ENCODE results near the gene HORMAD2. TPM values are rescaled to one million over a fixed set of nuclear protein-coding genes. Genes with fewer than 3 reads are reported as not detected.

HORMAD2 gene
- total RNA-seq, 1 experiment from 2014 or later: not detected

DNA sequence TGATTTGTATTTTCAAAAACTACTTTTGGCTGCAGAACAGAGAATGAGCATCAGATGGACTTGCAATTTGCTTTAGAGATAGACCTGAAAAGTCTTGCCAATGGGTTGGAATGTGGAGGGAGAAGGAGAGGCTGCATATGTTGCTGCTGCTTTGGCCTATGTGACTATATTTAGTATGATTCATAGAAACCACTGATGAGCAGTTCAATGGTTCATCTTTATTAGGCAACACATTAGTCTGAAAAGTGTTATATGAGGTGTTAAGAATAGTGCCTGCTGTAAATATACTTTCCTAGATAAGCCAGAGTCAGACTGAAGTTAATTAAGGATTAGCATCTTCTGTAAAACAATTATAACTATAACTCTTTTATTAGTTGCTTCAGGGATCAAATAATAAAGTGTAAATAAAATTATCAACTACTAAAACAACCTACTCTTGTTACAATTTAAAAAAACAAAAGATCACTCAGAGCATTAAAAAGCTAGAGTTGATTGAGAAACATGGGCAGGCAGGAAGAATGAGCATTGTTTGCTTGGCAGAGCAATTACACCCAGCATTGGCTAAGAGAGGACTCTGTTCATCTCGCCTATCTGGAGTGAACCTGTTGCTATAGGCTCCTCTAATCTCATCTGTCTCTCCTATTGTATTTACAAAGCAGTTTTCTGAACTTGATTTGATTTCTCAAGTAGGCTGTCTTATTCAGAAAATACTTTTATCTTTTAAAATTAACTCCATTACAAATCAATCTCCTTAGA lies 36.3 kb downstream of the HORMAD2 start:
- H3K9me3 Mint-ChIP-seq: no peaks in the 10 kb centered on the region
- CTCF ChIA-PET: interaction anchor here (0.7 to 2.7 kb wide), 3 partner anchors 139 to 210 kb away, joined by 3 to 16 read pairs (median 3); partner anchors contain the start of gene TBC1D10A
- no peak for ATAC-seq
- no peak overlapping the region for H3K4me3 Mint-ChIP-seq
- POLR2A ChIA-PET: no interaction called here
- no peaks in the 10 kb centered on the region for H3K36me3 Mint-ChIP-seq
- no peaks in the 10 kb centered on the region for H3K4me1 Mint-ChIP-seq
- DNase-seq (ENCODE audit: low spot score): no peak
- no peaks in the 10 kb centered on the region; the same call in 1 of the 2 replicates for H3K27me3 Mint-ChIP-seq (ENCODE audit: low read depth)
- H3K27ac Mint-ChIP-seq: no peak overlapping the region
- TF ChIP-seq, protein P1, sequence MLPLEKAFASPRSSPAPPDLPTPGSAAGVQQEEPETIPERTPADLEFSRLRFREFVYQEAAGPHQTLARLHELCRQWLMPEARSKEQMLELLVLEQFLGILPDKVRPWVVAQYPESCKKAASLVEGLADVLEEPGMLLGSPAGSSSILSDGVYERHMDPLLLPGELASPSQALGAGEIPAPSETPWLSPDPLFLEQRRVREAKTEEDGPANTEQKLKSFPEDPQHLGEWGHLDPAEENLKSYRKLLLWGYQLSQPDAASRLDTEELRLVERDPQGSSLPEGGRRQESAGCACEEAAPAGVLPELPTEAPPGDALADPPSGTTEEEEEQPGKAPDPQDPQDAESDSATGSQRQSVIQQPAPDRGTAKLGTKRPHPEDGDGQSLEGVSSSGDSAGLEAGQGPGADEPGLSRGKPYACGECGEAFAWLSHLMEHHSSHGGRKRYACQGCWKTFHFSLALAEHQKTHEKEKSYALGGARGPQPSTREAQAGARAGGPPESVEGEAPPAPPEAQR (CRISPR knock-in tag; IDR thresholded peaks at IDR 0.05): no peak
- no peak for TF ChIP-seq CREB1 (CRISPR knock-in tag; IDR thresholded peaks at IDR 0.05)
- TF ChIP-seq GRHL2 (CRISPR knock-in tag; IDR thresholded peaks at IDR 0.05; ENCODE audit: insufficient replicate concordance, severe bottlenecking): no peak
- TF ChIP-seq ZNF219 (CRISPR knock-in tag; IDR thresholded peaks at IDR 0.05; ENCODE audit: borderline replicate concordance): no peak
- TF ChIP-seq ZNF138 (CRISPR knock-in tag; conservative IDR thresholded peaks at IDR 0.05): no peak
- TF ChIP-seq, protein P2, sequence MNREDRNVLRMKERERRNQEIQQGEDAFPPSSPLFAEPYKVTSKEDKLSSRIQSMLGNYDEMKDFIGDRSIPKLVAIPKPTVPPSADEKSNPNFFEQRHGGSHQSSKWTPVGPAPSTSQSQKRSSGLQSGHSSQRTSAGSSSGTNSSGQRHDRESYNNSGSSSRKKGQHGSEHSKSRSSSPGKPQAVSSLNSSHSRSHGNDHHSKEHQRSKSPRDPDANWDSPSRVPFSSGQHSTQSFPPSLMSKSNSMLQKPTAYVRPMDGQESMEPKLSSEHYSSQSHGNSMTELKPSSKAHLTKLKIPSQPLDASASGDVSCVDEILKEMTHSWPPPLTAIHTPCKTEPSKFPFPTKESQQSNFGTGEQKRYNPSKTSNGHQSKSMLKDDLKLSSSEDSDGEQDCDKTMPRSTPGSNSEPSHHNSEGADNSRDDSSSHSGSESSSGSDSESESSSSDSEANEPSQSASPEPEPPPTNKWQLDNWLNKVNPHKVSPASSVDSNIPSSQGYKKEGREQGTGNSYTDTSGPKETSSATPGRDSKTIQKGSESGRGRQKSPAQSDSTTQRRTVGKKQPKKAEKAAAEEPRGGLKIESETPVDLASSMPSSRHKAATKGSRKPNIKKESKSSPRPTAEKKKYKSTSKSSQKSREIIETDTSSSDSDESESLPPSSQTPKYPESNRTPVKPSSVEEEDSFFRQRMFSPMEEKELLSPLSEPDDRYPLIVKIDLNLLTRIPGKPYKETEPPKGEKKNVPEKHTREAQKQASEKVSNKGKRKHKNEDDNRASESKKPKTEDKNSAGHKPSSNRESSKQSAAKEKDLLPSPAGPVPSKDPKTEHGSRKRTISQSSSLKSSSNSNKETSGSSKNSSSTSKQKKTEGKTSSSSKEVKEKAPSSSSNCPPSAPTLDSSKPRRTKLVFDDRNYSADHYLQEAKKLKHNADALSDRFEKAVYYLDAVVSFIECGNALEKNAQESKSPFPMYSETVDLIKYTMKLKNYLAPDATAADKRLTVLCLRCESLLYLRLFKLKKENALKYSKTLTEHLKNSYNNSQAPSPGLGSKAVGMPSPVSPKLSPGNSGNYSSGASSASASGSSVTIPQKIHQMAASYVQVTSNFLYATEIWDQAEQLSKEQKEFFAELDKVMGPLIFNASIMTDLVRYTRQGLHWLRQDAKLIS (CRISPR knock-in tag; IDR thresholded peaks at IDR 0.05; ENCODE audit: borderline replicate concordance): no peak

DNA sequence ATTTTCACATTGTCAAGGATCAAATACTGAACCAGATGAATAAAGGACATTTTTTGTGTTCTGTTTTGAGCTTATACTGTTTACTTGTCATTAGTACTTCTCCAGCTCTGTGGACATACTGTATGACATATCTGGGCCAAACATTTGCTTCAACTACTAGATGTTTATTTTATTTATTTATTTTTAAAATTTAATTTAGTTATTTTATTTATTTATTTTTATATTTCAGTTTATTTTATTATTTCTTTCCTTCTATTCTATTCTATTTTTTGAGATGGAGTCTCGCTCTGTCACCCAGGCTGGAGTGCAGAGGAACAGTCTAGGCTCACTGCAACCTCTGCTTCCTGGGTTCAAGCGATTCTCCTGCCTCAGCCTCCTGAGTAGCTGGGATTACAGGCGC lies 37.0 kb downstream of the HORMAD2 start:
- no peaks in the 10 kb centered on the region for H3K4me1 Mint-ChIP-seq
- H3K27ac Mint-ChIP-seq: no peak overlapping the region
- TF ChIP-seq, protein P3, sequence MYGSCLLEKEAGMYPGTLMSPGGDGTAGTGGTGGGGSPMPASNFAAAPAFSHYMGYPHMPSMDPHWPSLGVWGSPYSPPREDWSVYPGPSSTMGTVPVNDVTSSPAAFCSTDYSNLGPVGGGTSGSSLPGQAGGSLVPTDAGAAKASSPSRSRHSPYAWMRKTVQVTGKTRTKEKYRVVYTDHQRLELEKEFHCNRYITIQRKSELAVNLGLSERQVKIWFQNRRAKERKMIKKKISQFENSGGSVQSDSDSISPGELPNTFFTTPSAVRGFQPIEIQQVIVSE (CRISPR knock-in tag; IDR thresholded peaks at IDR 0.05; ENCODE audit: borderline replicate concordance): no peak
- peak; percentile 93 for TF ChIP-seq HMGA2 (CRISPR knock-in tag; IDR thresholded peaks at IDR 0.05)
- DNase-seq (ENCODE audit: low spot score): no peak
- POLR2A ChIA-PET: no interaction called here
- no peaks in the 10 kb centered on the region for H3K36me3 Mint-ChIP-seq
- no peaks in the 10 kb centered on the region; the same call in 1 of the 2 replicates for H3K27me3 Mint-ChIP-seq (ENCODE audit: low read depth)
- no peak overlapping the region for H3K4me3 Mint-ChIP-seq
- H3K9me3 Mint-ChIP-seq: no peaks in the 10 kb centered on the region
- ATAC-seq: no peak
- CTCF ChIA-PET: interaction anchor here (2.7 kb wide), 1 partner anchor 138 kb away, joined by 16 read pairs; no protein-coding TSS in a partner anchor

DNA sequence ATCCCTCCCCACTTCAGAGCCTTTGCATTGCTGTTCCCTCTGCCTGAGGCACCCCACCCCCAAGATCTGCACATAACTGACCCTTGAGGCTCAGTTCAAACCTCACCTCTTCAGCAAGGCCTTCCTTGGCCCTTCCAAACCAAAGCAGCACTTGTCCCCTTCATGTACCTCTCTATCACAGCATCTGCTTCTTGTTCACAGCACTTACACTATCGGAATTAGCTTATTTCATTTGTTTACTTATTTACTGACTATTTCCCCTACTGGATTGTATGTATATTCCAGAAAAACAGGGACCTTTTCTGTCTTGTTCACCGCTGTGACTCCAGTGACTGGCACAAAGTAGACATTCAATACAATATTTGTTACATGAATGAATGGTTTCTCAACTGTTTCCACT lies 38.0 kb downstream of the HORMAD2 start:
- no peak for DNase-seq (ENCODE audit: low spot score)
- ChIA-PET POLR2A (no interaction called here), CTCF (no interaction called here)
- no peaks in the 10 kb centered on the region; the same call in 1 of the 2 replicates for H3K27me3 Mint-ChIP-seq (ENCODE audit: low read depth)
- H3K4me1 Mint-ChIP-seq: no peaks in the 10 kb centered on the region
- ATAC-seq: no peak
- TF ChIP-seq PRRX2 (CRISPR knock-in tag; IDR thresholded peaks at IDR 0.05) (no peak), NR2C2 (CRISPR knock-in tag; IDR thresholded peaks at IDR 0.05) (no peak), IRF2 (CRISPR knock-in tag; IDR thresholded peaks at IDR 0.05; ENCODE audit: borderline replicate concordance, low read depth) (no peak)
- TF ChIP-seq, protein P4, sequence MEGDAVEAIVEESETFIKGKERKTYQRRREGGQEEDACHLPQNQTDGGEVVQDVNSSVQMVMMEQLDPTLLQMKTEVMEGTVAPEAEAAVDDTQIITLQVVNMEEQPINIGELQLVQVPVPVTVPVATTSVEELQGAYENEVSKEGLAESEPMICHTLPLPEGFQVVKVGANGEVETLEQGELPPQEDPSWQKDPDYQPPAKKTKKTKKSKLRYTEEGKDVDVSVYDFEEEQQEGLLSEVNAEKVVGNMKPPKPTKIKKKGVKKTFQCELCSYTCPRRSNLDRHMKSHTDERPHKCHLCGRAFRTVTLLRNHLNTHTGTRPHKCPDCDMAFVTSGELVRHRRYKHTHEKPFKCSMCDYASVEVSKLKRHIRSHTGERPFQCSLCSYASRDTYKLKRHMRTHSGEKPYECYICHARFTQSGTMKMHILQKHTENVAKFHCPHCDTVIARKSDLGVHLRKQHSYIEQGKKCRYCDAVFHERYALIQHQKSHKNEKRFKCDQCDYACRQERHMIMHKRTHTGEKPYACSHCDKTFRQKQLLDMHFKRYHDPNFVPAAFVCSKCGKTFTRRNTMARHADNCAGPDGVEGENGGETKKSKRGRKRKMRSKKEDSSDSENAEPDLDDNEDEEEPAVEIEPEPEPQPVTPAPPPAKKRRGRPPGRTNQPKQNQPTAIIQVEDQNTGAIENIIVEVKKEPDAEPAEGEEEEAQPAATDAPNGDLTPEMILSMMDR (IDR thresholded peaks at IDR 0.05): no peak
- TF ChIP-seq, protein P5, sequence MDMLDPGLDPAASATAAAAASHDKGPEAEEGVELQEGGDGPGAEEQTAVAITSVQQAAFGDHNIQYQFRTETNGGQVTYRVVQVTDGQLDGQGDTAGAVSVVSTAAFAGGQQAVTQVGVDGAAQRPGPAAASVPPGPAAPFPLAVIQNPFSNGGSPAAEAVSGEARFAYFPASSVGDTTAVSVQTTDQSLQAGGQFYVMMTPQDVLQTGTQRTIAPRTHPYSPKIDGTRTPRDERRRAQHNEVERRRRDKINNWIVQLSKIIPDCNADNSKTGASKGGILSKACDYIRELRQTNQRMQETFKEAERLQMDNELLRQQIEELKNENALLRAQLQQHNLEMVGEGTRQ (CRISPR knock-in tag; IDR thresholded peaks at IDR 0.05): no peak
- TF ChIP-seq, protein P6, sequence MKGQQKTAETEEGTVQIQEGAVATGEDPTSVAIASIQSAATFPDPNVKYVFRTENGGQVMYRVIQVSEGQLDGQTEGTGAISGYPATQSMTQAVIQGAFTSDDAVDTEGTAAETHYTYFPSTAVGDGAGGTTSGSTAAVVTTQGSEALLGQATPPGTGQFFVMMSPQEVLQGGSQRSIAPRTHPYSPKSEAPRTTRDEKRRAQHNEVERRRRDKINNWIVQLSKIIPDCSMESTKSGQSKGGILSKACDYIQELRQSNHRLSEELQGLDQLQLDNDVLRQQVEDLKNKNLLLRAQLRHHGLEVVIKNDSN (CRISPR knock-in tag; IDR thresholded peaks at IDR 0.05): no peak
- H3K4me3 Mint-ChIP-seq: no peak overlapping the region
- no peaks in the 10 kb centered on the region for H3K36me3 Mint-ChIP-seq
- H3K27ac Mint-ChIP-seq: no peak overlapping the region
- no peaks in the 10 kb centered on the region for H3K9me3 Mint-ChIP-seq
